ENCODE data around the gene PYCARD. TPM values are rescaled to one million over a fixed set of nuclear protein-coding genes. Genes with fewer than 3 reads are reported as not detected.

PYCARD gene
- polyA plus RNA-seq, 1 experiment: 21.8 TPM

GRCh38 chr16:31190061-31190460 lies 12.5 kb downstream of the PYCARD start:
- TF ChIP-seq, protein P1, sequence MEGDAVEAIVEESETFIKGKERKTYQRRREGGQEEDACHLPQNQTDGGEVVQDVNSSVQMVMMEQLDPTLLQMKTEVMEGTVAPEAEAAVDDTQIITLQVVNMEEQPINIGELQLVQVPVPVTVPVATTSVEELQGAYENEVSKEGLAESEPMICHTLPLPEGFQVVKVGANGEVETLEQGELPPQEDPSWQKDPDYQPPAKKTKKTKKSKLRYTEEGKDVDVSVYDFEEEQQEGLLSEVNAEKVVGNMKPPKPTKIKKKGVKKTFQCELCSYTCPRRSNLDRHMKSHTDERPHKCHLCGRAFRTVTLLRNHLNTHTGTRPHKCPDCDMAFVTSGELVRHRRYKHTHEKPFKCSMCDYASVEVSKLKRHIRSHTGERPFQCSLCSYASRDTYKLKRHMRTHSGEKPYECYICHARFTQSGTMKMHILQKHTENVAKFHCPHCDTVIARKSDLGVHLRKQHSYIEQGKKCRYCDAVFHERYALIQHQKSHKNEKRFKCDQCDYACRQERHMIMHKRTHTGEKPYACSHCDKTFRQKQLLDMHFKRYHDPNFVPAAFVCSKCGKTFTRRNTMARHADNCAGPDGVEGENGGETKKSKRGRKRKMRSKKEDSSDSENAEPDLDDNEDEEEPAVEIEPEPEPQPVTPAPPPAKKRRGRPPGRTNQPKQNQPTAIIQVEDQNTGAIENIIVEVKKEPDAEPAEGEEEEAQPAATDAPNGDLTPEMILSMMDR (IDR thresholded peaks at IDR 0.05; ENCODE audit: low read depth, low read length): no peak
- ChIA-PET POLR2A (interaction anchor here (1.3 to 2.1 kb wide), 2 partner anchors 9 to 10 kb away, joined by 3 to 11 read pairs; partner anchors contain the start of gene FUS), CTCF (interaction anchor here (1.2 to 1.7 kb wide), 2 partner anchors 48 to 268 kb away, joined by 3 to 4 read pairs; no protein-coding TSS in a partner anchor)
- H3K27me3 ChIP-seq (ENCODE audit: control insufficient read depth, insufficient read depth, low read length): no peaks in the 10 kb centered on the region
- no peaks in the 10 kb centered on the region for H3K9me3 ChIP-seq (ENCODE audit: control insufficient read depth, insufficient read depth, low read length)
- H3K27ac ChIP-seq (ENCODE audit: low read depth, low read length): no peak overlapping the region
- no peak for DNase-seq (ENCODE audit: low read depth, low spot score)
- H3K4me3 ChIP-seq (ENCODE audit: low read depth, low read length): no peak overlapping the region

DNA sequence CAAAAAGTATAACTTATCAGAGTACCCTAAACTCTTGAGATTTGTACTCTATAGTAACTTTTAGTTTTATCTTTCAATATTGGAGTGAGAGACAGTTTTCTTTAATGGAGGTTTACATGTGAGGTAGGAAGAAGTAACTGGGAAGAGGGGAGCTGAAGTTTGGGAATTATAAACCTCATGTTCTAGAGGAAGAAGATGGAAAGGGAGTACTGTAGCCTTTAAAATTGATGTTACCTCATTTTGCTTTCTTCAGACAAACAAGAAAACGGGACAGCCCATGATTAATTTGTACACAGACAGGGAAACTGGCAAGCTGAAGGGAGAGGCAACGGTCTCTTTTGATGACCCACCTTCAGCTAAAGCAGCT lies 13.2 kb downstream of the PYCARD start:
- DNase-seq (ENCODE audit: low read depth, low spot score): no peak
- H3K27ac ChIP-seq (ENCODE audit: low read depth, low read length): no peak overlapping the region
- POLR2A ChIA-PET: interaction anchor here (1.3 to 2.1 kb wide), 2 partner anchors 9 to 10 kb away, joined by 3 to 11 read pairs; partner anchors contain the start of gene FUS
- no peak overlapping the region for H3K4me3 ChIP-seq (ENCODE audit: low read depth, low read length)
- TF ChIP-seq, protein P1 (IDR thresholded peaks at IDR 0.05; ENCODE audit: low read depth, low read length): no peak
- no peaks in the 10 kb centered on the region for H3K27me3 ChIP-seq (ENCODE audit: control insufficient read depth, insufficient read depth, low read length)
- no peaks in the 10 kb centered on the region for H3K9me3 ChIP-seq (ENCODE audit: control insufficient read depth, insufficient read depth, low read length)
- CTCF ChIA-PET: interaction anchor here (1.2 to 1.7 kb wide), 2 partner anchors 47 to 269 kb away, joined by 3 to 4 read pairs; no protein-coding TSS in a partner anchor

DNA sequence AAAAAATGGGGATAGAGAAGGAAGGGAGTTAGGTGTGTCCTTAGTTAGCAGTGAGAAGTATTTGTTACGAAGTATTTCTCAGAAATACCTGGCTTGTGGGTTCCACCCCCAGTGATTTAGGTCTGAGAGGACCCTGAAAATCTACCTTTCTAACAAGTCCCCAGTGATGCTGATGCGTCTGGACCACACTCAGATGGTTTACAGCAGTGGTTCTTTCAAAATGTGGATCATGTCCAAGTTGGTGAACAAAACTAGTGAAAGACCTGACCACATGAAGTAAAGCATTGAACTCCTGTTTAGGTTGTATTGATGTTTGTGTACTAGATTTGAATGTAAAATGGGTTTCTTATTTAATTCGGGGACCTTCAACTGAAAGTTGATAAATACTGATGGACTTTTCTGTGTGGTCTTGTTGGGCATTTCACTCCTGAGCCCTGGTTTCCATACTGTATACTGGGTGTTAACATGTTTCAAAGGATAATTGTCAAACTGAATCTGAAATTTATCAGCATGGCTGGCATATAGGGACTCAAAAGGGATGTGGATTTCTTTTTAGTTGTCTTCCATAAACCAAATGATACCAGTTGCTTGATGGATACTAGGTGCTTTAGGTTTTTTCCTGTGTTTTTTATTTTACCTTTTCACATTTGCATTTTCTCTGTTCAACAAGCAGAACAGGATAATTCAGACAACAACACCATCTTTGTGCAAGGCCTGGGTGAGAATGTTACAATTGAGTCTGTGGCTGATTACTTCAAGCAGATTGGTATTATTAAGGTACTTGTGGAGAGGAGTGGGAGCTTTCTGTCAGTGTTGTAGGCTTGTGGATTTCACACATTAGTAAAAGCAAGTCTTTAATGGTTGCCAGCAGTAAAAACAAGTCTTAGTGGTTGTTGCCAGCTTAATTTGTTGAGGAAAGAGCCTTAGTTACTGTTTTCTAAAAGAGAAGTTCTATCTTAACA lies 13.8 kb downstream of the PYCARD start:
- CTCF ChIA-PET: interaction anchor here (1.2 to 1.7 kb wide), 2 partner anchors 47 to 270 kb away, joined by 3 to 4 read pairs; no protein-coding TSS in a partner anchor

DNA sequence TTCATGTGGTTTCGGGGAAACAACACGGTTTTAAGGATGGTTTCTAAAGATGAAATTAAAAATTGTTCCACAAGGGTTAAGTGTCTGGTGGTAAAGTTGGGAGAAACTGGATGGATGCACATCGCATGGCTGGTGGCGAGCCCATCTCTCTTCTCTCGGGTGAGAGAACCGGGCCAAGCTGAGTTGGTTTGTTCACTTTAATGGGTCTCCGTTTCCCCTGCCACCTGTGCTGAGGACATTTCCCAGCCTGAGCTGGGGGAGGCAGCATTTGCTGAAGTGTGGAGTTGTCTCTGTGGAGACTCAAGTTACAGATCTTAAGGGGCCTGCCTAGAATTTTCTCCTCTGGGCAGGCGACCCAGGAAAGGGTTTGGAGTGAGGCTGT lies 14.8 kb downstream of the PYCARD start:
- Histone ChIP-seq H3K9me3 (ENCODE audit: control insufficient read depth, insufficient read depth, low read length) (no peaks in the 10 kb centered on the region), H3K27ac (ENCODE audit: low read depth, low read length) (no peak overlapping the region), H3K4me3 (ENCODE audit: low read depth, low read length) (no peak overlapping the region), H3K27me3 (ENCODE audit: control insufficient read depth, insufficient read depth, low read length) (no peaks in the 10 kb centered on the region)
- POLR2A ChIA-PET: interaction anchor here (1.1 kb wide), 1 partner anchor 10 kb away, joined by 4 read pairs; no protein-coding TSS in a partner anchor
- no peak for DNase-seq (ENCODE audit: low read depth, low spot score)
- TF ChIP-seq, protein P1 (IDR thresholded peaks at IDR 0.05; ENCODE audit: low read depth, low read length): no peak
- CTCF ChIA-PET: interaction anchor here (0.6 to 1.0 kb wide), 3 partner anchors 46 to 264 kb away, joined by 3 read pairs; no protein-coding TSS in a partner anchor

More for the DNA sequence above, 13.8 kb downstream of the PYCARD start:
- Histone ChIP-seq H3K27me3 (ENCODE audit: control insufficient read depth, insufficient read depth, low read length) (no peaks in the 10 kb centered on the region), H3K27ac (ENCODE audit: low read depth, low read length) (no peak overlapping the region), H3K4me3 (ENCODE audit: low read depth, low read length) (no peak overlapping the region), H3K9me3 (ENCODE audit: control insufficient read depth, insufficient read depth, low read length) (no peaks in the 10 kb centered on the region)
- POLR2A ChIA-PET: interaction anchor here (1.3 to 2.1 kb wide), 2 partner anchors 9 to 10 kb away, joined by 3 to 11 read pairs; partner anchors contain the start of gene FUS
- TF ChIP-seq, protein P1 (IDR thresholded peaks at IDR 0.05; ENCODE audit: low read depth, low read length): no peak
- DNase-seq (ENCODE audit: low read depth, low spot score): no peak
